MCF 10A (cell line): ENCODE data around the gene AUH. TPM values are rescaled to one million over a fixed set of nuclear protein-coding genes. Genes with fewer than 3 reads are reported as not detected.
A peak's percentile ranks its signal among the peaks of the same experiment; 100 is the strongest.

Experiments used
- BruUV-seq: library from RNA; stranded (reverse); fragments of 400-500 nt; replicated peaks from 2 replicates; lab custom pipeline; 2021; lab: Mats Ljungman, UMichigan
- CTCF ChIA-PET: fragments of 300-600 bp; sonication (Branson Sonifier 250); formaldehyde crosslinking; extraction: SDS; loops from one replicate; lab custom pipeline; 2021; ENCODE audit warnings: antibody characterized with exemption, inconsistent platforms; lab: Yijun Ruan, JAX
- POLR2A ChIA-PET: fragments of 300-600, 350-650 bp; sonication (Branson Sonifier 250); formaldehyde crosslinking; extraction: SDS; loops from one replicate; lab custom pipeline; 2020; ENCODE audit warnings: antibody characterized with exemption, inconsistent platforms; lab: Yijun Ruan, JAX
- DNase-seq: peaks from one replicate; pipeline ENCODE4 v3.0.0-alpha.2; 2018; ENCODE audit not compliant: unreplicated experiment
- H3K27ac Mint-ChIP-seq: one replicate; pipeline ENCODE4 v1.8.0; 2022; ENCODE audit warnings: mild to moderate bottlenecking, low read depth, mixed read lengths; ENCODE audit not compliant: unreplicated experiment
- H3K27me3 Mint-ChIP-seq: one replicate; pipeline ENCODE4 v1.8.0; 2022; ENCODE audit warnings: mixed read lengths; ENCODE audit not compliant: insufficient read depth, unreplicated experiment
- H3K36me3 Mint-ChIP-seq: one replicate; pipeline ENCODE4 v1.8.0; 2022; ENCODE audit warnings: mild to moderate bottlenecking, moderate library complexity, mixed read lengths; ENCODE audit not compliant: insufficient read depth, unreplicated experiment
- H3K4me1 Mint-ChIP-seq: one replicate; pipeline ENCODE4 v1.8.0; 2022; ENCODE audit warnings: mixed read lengths; ENCODE audit not compliant: insufficient read depth, unreplicated experiment
- H3K4me3 Mint-ChIP-seq: one replicate; pipeline ENCODE4 v1.8.0; 2022; ENCODE audit warnings: mild to moderate bottlenecking, moderate library complexity, mixed read lengths; ENCODE audit not compliant: unreplicated experiment
- H3K9me3 Mint-ChIP-seq: one replicate; pipeline ENCODE4 v1.8.0; 2022; ENCODE audit warnings: mixed read lengths; ENCODE audit not compliant: unreplicated experiment
- CTCF ChIP-seq: fragments of 200-600 bp; IDR thresholded peaks from one replicate; pipeline ENCODE4 v1.8.0; 2022; ENCODE audit warnings: antibody characterized with exemption, mild to moderate bottlenecking; ENCODE audit not compliant: unreplicated experiment
- intact Hi-C: fragments of 100-400 bp; cut with micrococcal nuclease; formaldehyde crosslinking; loops from 2 replicates; pipeline ENCODE4 v1.14.1; 2022
- total RNA-seq: library from RNA; stranded (reverse); gene quantifications from 2 replicates; pipeline ENCODE4 v1.2.3, GENCODE V29; 2022

AUH gene
- total RNA-seq, 1 experiment from 2014 or later: 20.9 TPM

- intact Hi-C loops: no loop called here
- peak; percentile 90 for DNase-seq
- Mint-ChIP-seq H3K36me3 (peaks cover 18% of the 10 kb centered on the region), H3K27ac (no peak overlapping the region), H3K4me1 (peaks cover 18% of the 10 kb centered on the region), H3K27me3 (no peaks in the 10 kb centered on the region), H3K4me3 (peak overlapping the region; percentile 52), H3K9me3 (no peaks in the 10 kb centered on the region)
- ChIA-PET POLR2A (interaction anchor here (0.7 to 2.1 kb wide), 4 partner anchors 39 to 646 kb away, joined by 3 to 4 read pairs (median 3); no protein-coding TSS in a partner anchor), CTCF (no interaction called here)
- TF ChIP-seq CTCF: no peak
- no TSS peak for BruUV-seq
Measured at GRCh38 chr9:91302831-91303230, 58.9 kb downstream of the AUH start.

GRCh38 chr9:91301161-91301560, 60.6 kb downstream of the AUH start:
- ChIA-PET CTCF (interaction anchor here (0.6 to 1.1 kb wide), 3 partner anchors 120 to 385 kb away, joined by 3 to 5 read pairs (median 3); no protein-coding TSS in a partner anchor), POLR2A (interaction anchor here (0.6 to 2.1 kb wide), 8 partner anchors 11 to 385 kb away, joined by 3 to 6 read pairs (median 3); partner anchors contain the start of gene AUH)
- Mint-ChIP-seq H3K9me3 (no peaks in the 10 kb centered on the region), H3K4me3 (no peak overlapping the region), H3K4me1 (peaks cover 18% of the 10 kb centered on the region), H3K27ac (no peak overlapping the region), H3K27me3 (no peaks in the 10 kb centered on the region), H3K36me3 (peaks cover 31% of the 10 kb centered on the region)
- peak; percentile 54 for DNase-seq
- BruUV-seq: no TSS peak
- no peak for TF ChIP-seq CTCF
- intact Hi-C loops: no loop called here

- Mint-ChIP-seq H3K27me3 (no peaks in the 10 kb centered on the region), H3K27ac (no peak overlapping the region), H3K36me3 (peaks cover 45% of the 10 kb centered on the region), H3K4me1 (peaks cover 13% of the 10 kb centered on the region), H3K4me3 (no peak overlapping the region), H3K9me3 (no peaks in the 10 kb centered on the region)
- no peak for TF ChIP-seq CTCF
- ChIA-PET CTCF (interaction anchor here (0.7 to 0.9 kb wide), 2 partner anchors 22 to 379 kb away, joined by 3 read pairs; no protein-coding TSS in a partner anchor), POLR2A (interaction anchor here (1.1 to 1.8 kb wide), 4 partner anchors 63 to 102 kb away, joined by 5 to 6 read pairs (median 5); partner anchors contain the start of gene AUH)
- no TSS peak for BruUV-seq
- peak; percentile 79 for DNase-seq
- intact Hi-C loops: no loop called here
Measured at GRCh38 chr9:91298311-91298710, 63.4 kb downstream of the AUH start.

GRCh38 chr9:91297306-91297705, 64.4 kb downstream of the AUH start:
- DNase-seq: no peak
- peaks cover 55% of the 10 kb centered on the region for H3K36me3 Mint-ChIP-seq
- no peak overlapping the region for H3K27ac Mint-ChIP-seq
- no TSS peak for BruUV-seq
- H3K27me3 Mint-ChIP-seq: no peaks in the 10 kb centered on the region
- H3K9me3 Mint-ChIP-seq: no peaks in the 10 kb centered on the region
- POLR2A ChIA-PET: no interaction called here
- intact Hi-C loops: no loop called here
- peaks cover 13% of the 10 kb centered on the region for H3K4me1 Mint-ChIP-seq
- TF ChIP-seq CTCF: no peak
- no peak overlapping the region for H3K4me3 Mint-ChIP-seq
- CTCF ChIA-PET: no interaction called here
